ENCODE measurements around the gene PLCXD1. TPM values are rescaled to one million over a fixed set of nuclear protein-coding genes. Genes with fewer than 3 reads are reported as not detected.

The PLCXD1 gene
- total RNA-seq, 1 donor = 8.2 TPM

GRCh38 chrX:344371-344901 lies 63.3 kb downstream of the PLCXD1 start:
- no peak for DNase-seq (ENCODE audit: low read depth)
- H3K4me3 ChIP-seq (ENCODE audit: low read depth, low read length) = no peak overlapping the region
- TF ChIP-seq CTCF (IDR thresholded peaks at IDR 0.05; ENCODE audit: insufficient read depth, low read depth, low read length) = no peak

DNA sequence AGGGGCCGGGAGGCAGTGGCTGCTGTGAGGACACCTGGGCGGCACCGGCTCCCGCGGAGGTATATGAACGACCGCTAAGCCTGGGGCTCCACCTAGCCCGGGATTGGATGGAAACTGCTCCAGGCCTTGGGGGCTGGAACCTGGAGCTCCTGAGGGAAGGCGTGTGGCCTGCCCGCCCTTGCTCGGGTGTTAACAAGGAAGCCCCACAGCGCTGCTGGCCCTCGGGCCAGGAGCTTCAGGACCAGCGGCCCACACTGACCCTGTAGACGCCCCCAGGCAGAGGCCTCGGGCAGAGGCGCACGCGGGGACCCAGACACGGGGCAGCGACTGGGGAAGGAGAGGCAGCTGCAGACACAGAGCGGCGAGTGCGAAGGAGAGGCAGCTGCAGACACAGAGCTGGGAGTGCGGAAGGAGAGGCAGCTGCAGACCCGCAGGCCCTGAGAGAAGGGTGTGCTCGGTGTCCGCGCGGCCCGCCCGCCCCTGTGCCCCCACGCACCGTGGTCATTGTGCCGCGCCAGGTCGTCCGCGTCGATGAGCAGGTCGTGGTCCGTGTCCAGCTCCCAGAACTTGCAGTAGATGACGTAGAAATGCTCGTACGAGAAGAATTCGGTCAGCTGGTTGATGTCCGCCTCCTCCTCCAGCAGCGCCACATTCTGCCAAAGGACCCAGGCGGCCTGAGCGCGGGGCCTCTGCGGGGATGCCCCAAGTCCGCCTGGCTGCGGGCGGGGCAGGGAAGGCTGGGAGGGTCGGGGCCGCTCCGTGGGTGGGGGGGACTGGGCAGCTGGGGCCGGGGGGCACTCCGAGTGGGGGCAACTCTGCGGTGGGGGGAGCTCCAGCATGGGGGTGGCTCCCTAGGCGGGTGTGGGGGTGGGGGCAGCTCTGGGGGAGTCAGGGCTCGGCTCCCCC lies 64.1 kb downstream of the PLCXD1 start:
- no peak for TF ChIP-seq CTCF (IDR thresholded peaks at IDR 0.05; ENCODE audit: insufficient read depth, low read depth, low read length)
- no peak for DNase-seq (ENCODE audit: low read depth)
- no peak overlapping the region for H3K4me3 ChIP-seq (ENCODE audit: low read depth, low read length)

DNA sequence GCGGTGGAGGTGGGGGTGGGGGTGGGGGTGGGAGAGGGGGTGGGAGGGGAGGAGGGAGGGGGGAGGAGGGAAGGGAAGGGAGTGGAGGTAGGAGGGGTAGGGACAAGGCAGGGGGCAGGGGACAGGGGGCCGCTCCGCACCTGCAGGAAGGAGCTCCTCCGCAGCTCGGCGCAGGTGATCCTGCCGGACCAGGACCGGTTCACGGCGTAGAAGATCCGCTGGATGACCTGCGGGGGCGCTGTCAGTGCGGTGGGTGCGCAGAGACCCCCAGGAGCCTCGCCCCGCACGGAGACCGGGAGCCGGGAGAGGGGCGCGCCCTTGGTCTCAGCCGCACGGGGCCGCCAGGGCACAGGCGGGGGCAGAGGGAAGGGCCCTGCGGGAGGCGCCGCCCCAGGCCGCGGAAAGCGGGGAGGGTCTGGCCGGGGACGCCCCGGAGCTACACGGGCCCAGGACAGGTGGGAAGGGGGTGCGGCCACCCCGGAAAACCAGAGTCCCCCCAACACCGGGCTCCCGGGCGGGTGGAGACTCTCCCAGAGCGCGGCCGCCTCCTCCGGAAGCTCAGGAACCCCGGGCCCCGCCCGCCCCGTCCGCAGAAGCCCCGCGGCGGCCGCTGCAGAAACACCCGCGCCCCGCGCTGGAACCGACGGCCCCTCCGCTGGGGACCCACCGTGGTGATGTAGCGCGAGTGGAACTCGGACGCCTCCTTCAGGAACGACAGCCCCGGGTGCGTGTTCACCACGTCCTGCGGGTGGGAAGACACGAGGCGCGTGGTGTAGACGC lies 65.0 kb downstream of the PLCXD1 start:
- no peak for DNase-seq (ENCODE audit: low read depth)
- no peak overlapping the region for H3K4me3 ChIP-seq (ENCODE audit: low read depth, low read length)
- TF ChIP-seq CTCF (IDR thresholded peaks at IDR 0.05; ENCODE audit: insufficient read depth, low read depth, low read length) = no peak

GRCh38 chrX:347351-348117 lies 66.4 kb downstream of the PLCXD1 start:
- no peak overlapping the region for H3K4me3 ChIP-seq (ENCODE audit: low read depth, low read length)
- TF ChIP-seq CTCF (IDR thresholded peaks at IDR 0.05; ENCODE audit: insufficient read depth, low read depth, low read length) = no peak
- no peak for DNase-seq (ENCODE audit: low read depth)

DNA sequence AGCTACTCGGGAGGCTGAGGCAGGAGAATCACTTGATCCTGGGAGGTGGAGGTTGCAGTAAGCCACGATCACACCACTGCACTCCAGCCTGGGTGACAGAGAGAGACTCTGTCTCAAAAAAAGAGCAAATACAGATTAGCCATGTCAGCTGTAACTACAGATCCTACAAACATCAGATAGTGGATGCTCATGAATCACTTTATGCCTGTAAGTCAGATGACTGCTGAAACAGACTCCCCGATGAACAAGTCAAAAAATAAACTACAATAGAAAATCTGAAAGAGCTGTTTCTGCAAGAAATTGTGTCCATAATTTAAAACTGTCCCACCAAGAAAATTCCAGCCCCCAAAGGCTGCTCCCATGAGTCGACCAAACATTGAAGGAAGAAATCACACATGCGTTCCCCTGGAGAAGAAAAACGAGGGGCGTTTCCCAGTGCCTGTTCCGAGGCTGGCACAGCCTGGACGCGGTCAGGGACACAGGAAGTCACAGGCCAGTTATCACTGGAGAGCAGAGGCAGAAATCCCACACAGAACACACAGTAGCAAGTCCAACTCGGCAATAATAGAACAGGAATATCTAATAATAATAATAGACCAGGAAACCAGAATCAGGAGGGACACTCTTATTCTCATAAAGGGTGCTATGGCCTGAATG lies 67.4 kb downstream of the PLCXD1 start:
- no peak for TF ChIP-seq CTCF (IDR thresholded peaks at IDR 0.05; ENCODE audit: insufficient read depth, low read depth, low read length)
- no peak overlapping the region for H3K4me3 ChIP-seq (ENCODE audit: low read depth, low read length)
- no peak for DNase-seq (ENCODE audit: low read depth)

DNA sequence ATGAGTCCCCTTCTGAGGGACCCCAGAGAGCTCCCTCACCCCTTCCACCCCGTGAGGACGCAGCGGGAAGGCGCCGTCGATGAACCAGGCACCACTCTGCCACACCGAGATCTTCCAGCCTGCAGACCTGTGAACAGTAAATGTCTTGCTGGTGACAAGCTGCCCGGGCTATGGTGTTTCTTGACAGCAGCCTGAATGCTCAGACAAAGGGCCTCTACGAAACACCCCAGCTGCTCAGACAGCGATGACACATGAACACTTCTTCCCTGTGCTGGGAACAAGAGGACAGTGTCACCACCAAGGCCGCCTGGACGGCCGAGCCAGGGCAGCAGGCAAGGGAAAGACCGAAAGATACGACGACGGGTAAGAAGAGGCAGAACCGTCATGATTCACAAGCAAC lies 68.0 kb downstream of the PLCXD1 start:
- DNase-seq (ENCODE audit: low read depth) = no peak
- no peak for TF ChIP-seq CTCF (IDR thresholded peaks at IDR 0.05; ENCODE audit: insufficient read depth, low read depth, low read length)

More for the DNA sequence above, 68.0 kb downstream of the PLCXD1 start:
- no peak overlapping the region for H3K4me3 ChIP-seq (ENCODE audit: low read depth, low read length)

All from fibroblast of villous mesenchyme (primary cell).